K562 (cell line): ENCODE data around the gene DEDD. TPM values are rescaled to one million over a fixed set of nuclear protein-coding genes. Genes with fewer than 3 reads are reported as not detected.

ENCODE experiments used
- ARNT ChIP-seq, 2 experiments: fragments of 450-650 bp; IDR thresholded peaks; 2 replicates each; pipeline ENCODE4 v1.6.1; 2016; ENCODE audit warnings: mild to moderate bottlenecking in 1 of 2
- CBX8 ChIP-seq: fragments of 200-600 bp; sonication (generic); IDR thresholded peaks from 2 replicates; pipeline ENCODE4 v1.6.1; 2012; ENCODE audit warnings: borderline replicate concordance, mixed run types, low read depth, mild to moderate bottlenecking, moderate library complexity, mixed read lengths, low read length, control low read depth, inconsistent platforms; ENCODE audit not compliant: poor library complexity, severe bottlenecking; ENCODE audit errors: extremely low read depth
- DDX20 ChIP-seq: fragments of 450-650 bp; IDR thresholded peaks from 2 replicates; pipeline ENCODE4 v1.6.1; 2016; ENCODE audit warnings: missing genetic modification characterization, low read depth, mild to moderate bottlenecking, missing compliant biosample characterization, moderate library complexity
- MAFG ChIP-seq: fragments of 450-650 bp; conservative IDR thresholded peaks from 2 replicates; pipeline ENCODE4 v1.6.1; 2016; ENCODE audit warnings: missing genetic modification characterization, missing compliant biosample characterization
- RBM14 ChIP-seq: fragments of 200-400 bp; formaldehyde crosslinking; IDR thresholded peaks from 2 replicates; pipeline ENCODE4 v1.6.1; 2018; ENCODE audit warnings: low read depth, mild to moderate bottlenecking, low read length, moderate library complexity, borderline replicate concordance; ENCODE audit not compliant: insufficient read depth
- RBM39 ChIP-seq: fragments of 200-400 bp; formaldehyde crosslinking; optimal IDR thresholded peaks from 2 replicates; pipeline ENCODE3; 2018; ENCODE audit warnings: low read depth, low read length
- RFX1 ChIP-seq: fragments of 450-650 bp; IDR thresholded peaks from 2 replicates; pipeline ENCODE4 v1.6.1; 2016; ENCODE audit warnings: mild to moderate bottlenecking, moderate library complexity
- TAF7 ChIP-seq: fragments of 450-650 bp; IDR thresholded peaks from 2 replicates; pipeline ENCODE4 v1.6.1; 2016; ENCODE audit warnings: missing genetic modification characterization, missing compliant biosample characterization
- TEAD4 ChIP-seq, 2 experiments: sonication (generic) in 1 of 2; formaldehyde crosslinking in 1 of 2; IDR thresholded peaks; 2 replicates each; pipeline versions ENCODE4 v1.6.1 to v1.8.0; 2012 to 2022; ENCODE audit warnings: borderline replicate concordance in 1 of 2, inconsistent platforms in 1 of 2, low read length in 1 of 2, mild to moderate bottlenecking in 1 of 2, missing genetic modification reagents in 1 of 2
- THRA ChIP-seq: fragments of 450-650 bp; IDR thresholded peaks from 2 replicates; pipeline ENCODE4 v1.6.1; 2017; ENCODE audit warnings: mild to moderate bottlenecking, moderate library complexity
- ZNF395 ChIP-seq: fragments of 200-800 bp; sonication (Bioruptor generic); IDR thresholded peaks from 2 replicates; pipeline ENCODE4 v1.6.1; 2017; ENCODE audit warnings: missing genetic modification characterization, missing compliant biosample characterization
- ZNF518B ChIP-seq: fragments of 250-450 bp; sonication (Bioruptor Pico); IDR thresholded peaks from 2 replicates; pipeline ENCODE4 v1.5.0; 2021; ENCODE audit warnings: mild to moderate bottlenecking, moderate library complexity
- polyA plus RNA-seq, 8 experiments: library from polyadenylated mRNA; depleted of rRNA in 4 of 8; stranded (reverse) in 5 of 8; unstranded in 3 of 8; fragments of >200 nt; fragmentation: Nextera tagmentation in 2 of 8; fragmentation: Illumina TruSeq in 1 of 8; extraction: Ambion mirVana in 2 of 8; extraction: Trizol in 1 of 8; gene quantifications; 2 replicates each; pipeline versions ENCODE4 v1.2.1 to v1.2.3, GENCODE V29; 2011 to 2014; ENCODE audit warnings: inconsistent platforms in 1 of 8, missing spikeins in 1 of 8
- total RNA-seq, 7 experiments: library from RNA; depleted of rRNA in 6 of 7; stranded (reverse); fragments of >200 nt in 6 of 7; fragmentation: Illumina TruSeq in 2 of 7; extraction: Trizol in 2 of 7; gene quantifications; 2 replicates each; pipeline versions ENCODE4 v1.2.1 to v1.2.3, GENCODE V29; 2011 to 2021; ENCODE audit warnings: low replicate concordance in 1 of 7
- TF ChIP-seq, protein P1 (sequence below), 3 experiments: IDR thresholded peaks in 2 of 3; conservative IDR thresholded peaks in 1 of 3; 2 replicates each; pipeline ENCODE4 v1.5.1; 2011 to 2012; ENCODE audit warnings: low read length in 3 of 3, mild to moderate bottlenecking in 3 of 3, control low read depth in 2 of 3, improper control_type of control experiment in 1 of 3, inconsistent platforms in 1 of 3, low read depth in 1 of 3, mixed read lengths in 1 of 3, moderate library complexity in 1 of 3; ENCODE audit not compliant: insufficient read depth in 2 of 3
- TF ChIP-seq, protein P2 (sequence below): fragments of 450-650 bp; IDR thresholded peaks from 2 replicates; pipeline ENCODE4 v1.6.1; 2016; ENCODE audit warnings: mild to moderate bottlenecking

Gene DEDD
- total and polyA plus RNA-seq, 9 of the 15 experiments (the other 6 are each of a cell fraction or from before 2014, with no cell fraction given) = 11.6 to 41.0 (median 16.8) TPM

DNA sequence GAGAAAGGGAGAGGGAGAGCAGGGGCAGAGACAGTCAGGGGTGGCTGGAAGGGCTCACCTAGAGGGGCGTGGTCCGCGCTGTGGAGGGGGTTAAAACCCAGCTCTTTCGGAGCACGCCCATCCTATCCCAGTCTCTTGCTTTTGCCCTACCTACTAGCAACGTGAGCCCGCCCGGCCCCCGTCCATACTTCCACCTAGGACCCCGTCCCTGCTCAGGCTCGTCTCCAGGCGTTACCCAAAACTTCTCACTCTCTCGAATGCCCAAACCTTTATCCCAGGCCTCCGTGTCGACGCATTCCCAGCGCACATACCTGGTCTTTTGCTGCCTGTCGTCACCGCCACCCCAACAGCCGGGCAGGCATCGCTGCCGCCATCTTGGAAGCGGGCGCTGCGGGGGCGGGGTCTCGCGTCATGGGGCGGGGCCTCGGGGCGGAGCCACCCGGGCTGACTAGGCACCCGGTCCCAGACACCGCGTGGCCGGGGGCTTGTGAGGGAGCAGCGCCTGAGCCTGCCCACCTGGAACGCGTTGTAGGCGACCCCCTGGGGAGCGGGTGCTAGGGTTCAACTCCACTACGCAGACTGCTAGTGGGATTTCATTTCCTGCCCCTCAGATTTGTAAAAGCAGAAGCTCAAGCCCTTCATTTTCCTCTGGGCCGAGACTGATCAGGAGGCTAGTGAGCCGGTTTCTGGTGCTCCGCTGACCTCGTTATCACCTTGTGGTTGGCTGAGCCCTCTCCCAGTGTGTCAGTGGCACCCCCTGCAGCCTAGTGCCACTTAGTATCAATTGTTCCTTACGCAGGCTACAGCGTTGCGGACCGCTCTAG lies 44.9 kb upstream of the DEDD start, which contains the start of gene B4GALT3 (continued):
- TF ChIP-seq CBX8 = no peak
- peak; percentile 39; the same call in 1 of the 2 replicates for TF ChIP-seq TEAD4 (IDR thresholded peaks at IDR 0.05; ENCODE audit: low read length)
- no peak for TF ChIP-seq TEAD4 (CRISPR knock-in tag; IDR thresholded peaks at IDR 0.05; ENCODE audit: borderline replicate concordance)
- TF ChIP-seq THRA = no peak
- TF ChIP-seq, protein P1, sequence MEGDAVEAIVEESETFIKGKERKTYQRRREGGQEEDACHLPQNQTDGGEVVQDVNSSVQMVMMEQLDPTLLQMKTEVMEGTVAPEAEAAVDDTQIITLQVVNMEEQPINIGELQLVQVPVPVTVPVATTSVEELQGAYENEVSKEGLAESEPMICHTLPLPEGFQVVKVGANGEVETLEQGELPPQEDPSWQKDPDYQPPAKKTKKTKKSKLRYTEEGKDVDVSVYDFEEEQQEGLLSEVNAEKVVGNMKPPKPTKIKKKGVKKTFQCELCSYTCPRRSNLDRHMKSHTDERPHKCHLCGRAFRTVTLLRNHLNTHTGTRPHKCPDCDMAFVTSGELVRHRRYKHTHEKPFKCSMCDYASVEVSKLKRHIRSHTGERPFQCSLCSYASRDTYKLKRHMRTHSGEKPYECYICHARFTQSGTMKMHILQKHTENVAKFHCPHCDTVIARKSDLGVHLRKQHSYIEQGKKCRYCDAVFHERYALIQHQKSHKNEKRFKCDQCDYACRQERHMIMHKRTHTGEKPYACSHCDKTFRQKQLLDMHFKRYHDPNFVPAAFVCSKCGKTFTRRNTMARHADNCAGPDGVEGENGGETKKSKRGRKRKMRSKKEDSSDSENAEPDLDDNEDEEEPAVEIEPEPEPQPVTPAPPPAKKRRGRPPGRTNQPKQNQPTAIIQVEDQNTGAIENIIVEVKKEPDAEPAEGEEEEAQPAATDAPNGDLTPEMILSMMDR (IDR thresholded peaks at IDR 0.05 in 2 of 3, conservative IDR thresholded peaks at IDR 0.05 in 1 of 3; ENCODE audit: insufficient read depth in 2 of 3, low read depth in 1 of 3, low read length in 3 of 3) = peak; percentile 81 to 87 (median 82)
- TF ChIP-seq, protein P2, sequence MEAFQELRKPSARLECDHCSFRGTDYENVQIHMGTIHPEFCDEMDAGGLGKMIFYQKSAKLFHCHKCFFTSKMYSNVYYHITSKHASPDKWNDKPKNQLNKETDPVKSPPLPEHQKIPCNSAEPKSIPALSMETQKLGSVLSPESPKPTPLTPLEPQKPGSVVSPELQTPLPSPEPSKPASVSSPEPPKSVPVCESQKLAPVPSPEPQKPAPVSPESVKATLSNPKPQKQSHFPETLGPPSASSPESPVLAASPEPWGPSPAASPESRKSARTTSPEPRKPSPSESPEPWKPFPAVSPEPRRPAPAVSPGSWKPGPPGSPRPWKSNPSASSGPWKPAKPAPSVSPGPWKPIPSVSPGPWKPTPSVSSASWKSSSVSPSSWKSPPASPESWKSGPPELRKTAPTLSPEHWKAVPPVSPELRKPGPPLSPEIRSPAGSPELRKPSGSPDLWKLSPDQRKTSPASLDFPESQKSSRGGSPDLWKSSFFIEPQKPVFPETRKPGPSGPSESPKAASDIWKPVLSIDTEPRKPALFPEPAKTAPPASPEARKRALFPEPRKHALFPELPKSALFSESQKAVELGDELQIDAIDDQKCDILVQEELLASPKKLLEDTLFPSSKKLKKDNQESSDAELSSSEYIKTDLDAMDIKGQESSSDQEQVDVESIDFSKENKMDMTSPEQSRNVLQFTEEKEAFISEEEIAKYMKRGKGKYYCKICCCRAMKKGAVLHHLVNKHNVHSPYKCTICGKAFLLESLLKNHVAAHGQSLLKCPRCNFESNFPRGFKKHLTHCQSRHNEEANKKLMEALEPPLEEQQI = no peak
- TF ChIP-seq RBM39 = peak; percentile 19
- no peak for TF ChIP-seq MAFG (tag)
- peak; percentile 94 for TF ChIP-seq ZNF395 (CRISPR knock-in tag)
- no peak for TF ChIP-seq DDX20 (tag)
- TF ChIP-seq ARNT (IDR thresholded peaks at IDR 0.05) = no peak
- TF ChIP-seq RBM14 = no peak
- no peak for TF ChIP-seq RFX1
- peak; percentile 92 for TF ChIP-seq TAF7 (tag)
- TF ChIP-seq ZNF518B = no peak
